ENCODE data around the gene APOL3. TPM values are rescaled to one million over a fixed set of nuclear protein-coding genes. Genes with fewer than 3 reads are reported as not detected.
"Not testable (repeated sequence)": the region's sequence is repeated elsewhere in the genome, so short reads cannot be mapped to it uniquely, and the experiment has no call there.

APOL3 gene
- total and polyA plus RNA-seq, 10 of the 15 experiments (the other 5 are each of a cell fraction or from before 2014, with no cell fraction given) = 6.9 to 66.8 (median 48.5) TPM

GRCh38 chr22:36191106-36191836 lies 30.7 kb upstream of the APOL3 start (continued):
- TF ChIP-seq RB1 (IDR thresholded peaks at IDR 0.05; ENCODE audit: borderline replicate concordance) (no peak), PAX8 (IDR thresholded peaks at IDR 0.05) (no peak), MAX (IDR thresholded peaks at IDR 0.05; ENCODE audit: low read depth, low read length) (no peak), ATF7 (IDR thresholded peaks at IDR 0.05; ENCODE audit: low read depth) (no peak), RBBP5 (conservative IDR thresholded peaks at IDR 0.05) (no peak), EP300 (IDR thresholded peaks at IDR 0.05; ENCODE audit: borderline replicate concordance in 1 of 2, control insufficient read depth in 1 of 2, low read depth in 2 of 2, low read length in 2 of 2) (no peak), MTA2 (IDR thresholded peaks at IDR 0.05; ENCODE audit: low read depth) (no peak)

DNA sequence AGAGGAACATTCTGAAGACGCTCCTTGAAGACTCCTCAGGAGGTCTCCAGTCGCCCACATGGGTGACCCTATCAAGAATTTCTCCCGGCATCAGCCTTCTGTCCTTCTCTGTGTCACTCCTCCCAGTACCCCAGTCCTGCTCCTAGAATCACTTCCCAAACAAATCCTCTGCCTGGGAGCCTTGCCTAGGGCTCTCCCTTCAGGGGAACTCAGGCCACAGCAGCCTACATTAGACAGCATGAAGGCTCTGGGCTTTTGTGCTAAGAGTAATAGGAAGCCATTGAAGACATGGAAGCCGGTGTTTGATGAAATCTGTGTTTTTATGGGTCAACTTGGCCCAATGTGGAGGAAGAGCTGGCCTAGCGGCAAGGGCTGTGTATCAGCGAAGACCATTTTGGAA lies 27.3 kb upstream of the APOL3 start:
- CTCF ChIA-PET = interaction anchor here (1.6 kb wide), 1 partner anchor 45 kb away, joined by 4 read pairs; no protein-coding TSS in a partner anchor
- ATAC-seq; H3K4me2 ChIP-seq (ENCODE audit: control insufficient read depth, insufficient read depth); H3K9ac ChIP-seq (ENCODE audit: control insufficient read depth, insufficient read depth, low read length); POLR2A ChIA-PET; H3K27me3 ChIP-seq (replicated peaks in 1 of 2; ENCODE audit: control insufficient read depth in 2 of 2, insufficient read depth in 2 of 2, low read length in 1 of 2); H3K4me3 ChIP-seq; H3K9me3 ChIP-seq (replicated peaks; ENCODE audit: control insufficient read depth, insufficient read depth, low read length); RAD21 ChIA-PET (ENCODE audit: unreplicated experiment); intact Hi-C loops (cut with micrococcal nuclease; ENCODE audit: unreplicated experiment); H3K4me1 ChIP-seq (ENCODE audit: control insufficient read depth, insufficient read depth, low read length); H3K79me2 ChIP-seq (ENCODE audit: control insufficient read depth, insufficient read depth, low read length); H3K36me3 ChIP-seq (ENCODE audit: control insufficient read depth in 2 of 2, insufficient read depth in 2 of 2, low read length in 1 of 2); in situ Hi-C loops (cut with MboI); SMC1A ChIA-PET (ENCODE audit: uncharacterized antibody, unreplicated experiment); H4K20me1 ChIP-seq (ENCODE audit: control insufficient read depth, insufficient read depth); H2AFZ ChIP-seq (ENCODE audit: control insufficient read depth, low read depth, low read length); BruUV-seq (replicated peaks); H3K27ac ChIP-seq (ENCODE audit: control insufficient read depth, insufficient read depth); DNase-seq (ENCODE audit: low read depth, low spot score); FAIRE-seq: not testable (repeated sequence)
- WGBS (ENCODE audit: insufficient coverage, insufficient replicate concordance, low lambda C conversion rate, missing lambda C conversion rate) = 67% methylated on average over 3 of the region's 6 CpGs
